GM12892 (cell line): ENCODE results near the gene ATXN10.

ENCODE experiments used
- POLR2AphosphoS5 ChIP-seq: IDR thresholded peaks from 2 replicates; pipeline ENCODE4 v1.6.1; 2011; ENCODE audit warnings: low read depth, low read length, control low read depth
- TAF1 ChIP-seq: IDR thresholded peaks from 2 replicates; pipeline ENCODE4 v1.6.1; 2011; ENCODE audit warnings: low read depth, mild to moderate bottlenecking, control low read depth, low read length, borderline replicate concordance

GRCh38 chr22:45846952-45847351 is 175.3 kb downstream of the ATXN10 start:
- TF ChIP-seq TAF1, result no peak
- no peak for TF ChIP-seq POLR2AphosphoS5
